Mesendoderm (in vitro differentiated cells): Measurements from ENCODE around the gene SEMA3F.

ENCODE experiments used
- DNase-seq: peaks from one replicate; pipeline ENCODE4 v3.0.0; 2013
- H2AK5ac ChIP-seq: 2 replicates; pipeline ENCODE4 v1.6.1; 2013; ENCODE audit warnings: low read length, inconsistent platforms
- H2BK120ac ChIP-seq: 2 replicates; pipeline ENCODE4 v1.6.1; 2013; ENCODE audit warnings: low read depth, mild to moderate bottlenecking, low read length, moderate library complexity, mixed read lengths
- H2BK15ac ChIP-seq: replicated peaks from 2 replicates; pipeline ENCODE4 v1.6.1; 2013; ENCODE audit warnings: low read depth, mild to moderate bottlenecking, moderate library complexity
- H2BK5ac ChIP-seq: 2 replicates; pipeline ENCODE4 v1.6.1; 2013; ENCODE audit warnings: low read length, inconsistent platforms
- H3K18ac ChIP-seq: 2 replicates; pipeline ENCODE4 v1.6.1; 2013; ENCODE audit warnings: mild to moderate bottlenecking, low read length, mixed read lengths
- H3K23ac ChIP-seq: one replicate; pipeline ENCODE4 v1.6.1; 2013; ENCODE audit warnings: low read length
- H3K27ac ChIP-seq: 2 replicates; pipeline ENCODE4 v1.5.1; 2013; ENCODE audit warnings: low read depth, mild to moderate bottlenecking, inconsistent platforms, low read length, moderate library complexity
- H3K27me3 ChIP-seq: 2 replicates; pipeline ENCODE4 v1.6.1; 2013; ENCODE audit warnings: low read length, control low read depth, mild to moderate bottlenecking, inconsistent platforms; ENCODE audit not compliant: insufficient read depth, poor library complexity
- H3K36me3 ChIP-seq: 2 replicates; pipeline ENCODE4 v1.6.1; 2013; ENCODE audit warnings: low read length, inconsistent platforms; ENCODE audit not compliant: control insufficient read depth, insufficient read depth
- H3K4ac ChIP-seq: one replicate; pipeline ENCODE4 v1.6.1; 2013; ENCODE audit warnings: low read depth, mild to moderate bottlenecking, low read length, moderate library complexity
- H3K4me1 ChIP-seq: 2 replicates; pipeline ENCODE4 v1.6.1; 2013; ENCODE audit warnings: low read depth, low read length, inconsistent platforms; ENCODE audit not compliant: control insufficient read depth
- H3K4me2 ChIP-seq: 2 replicates; pipeline ENCODE4 v1.6.1; 2013; ENCODE audit warnings: low read length
- H3K4me3 ChIP-seq: 2 replicates; pipeline ENCODE4 v1.5.1; 2013; ENCODE audit warnings: mild to moderate bottlenecking, low read length
- H3K56ac ChIP-seq: one replicate; pipeline ENCODE4 v1.6.1; 2013; ENCODE audit warnings: low read length
- H3K79me1 ChIP-seq: 2 replicates; pipeline ENCODE4 v1.6.1; 2013; ENCODE audit warnings: low read length, inconsistent platforms
- H3K79me2 ChIP-seq: 2 replicates; pipeline ENCODE4 v1.6.1; 2013; ENCODE audit warnings: mild to moderate bottlenecking, low read length; ENCODE audit not compliant: control insufficient read depth, insufficient read depth
- H3K9ac ChIP-seq: 2 replicates; pipeline ENCODE4 v1.6.1; 2013; ENCODE audit warnings: low read length, inconsistent platforms
- H4K5ac ChIP-seq: one replicate; pipeline ENCODE4 v1.6.1; 2013; ENCODE audit warnings: low read length
- H4K8ac ChIP-seq: one replicate; pipeline ENCODE4 v1.6.1; 2013; ENCODE audit warnings: low read depth, mild to moderate bottlenecking, control low read depth, low read length, moderate library complexity
- WGBS: extraction: QIAGEN DNeasy Blood & Tissue Kit; methylation state at CpG from one replicate; pipeline ENCODE4 v1.1.7; 2013; ENCODE audit warnings: low lambda C conversion rate, missing lambda C conversion rate; ENCODE audit not compliant: insufficient coverage; ENCODE audit errors: extremely low coverage; 5-methylcytosine and 5-hydroxymethylcytosine counted together

SEMA3F gene

DNA sequence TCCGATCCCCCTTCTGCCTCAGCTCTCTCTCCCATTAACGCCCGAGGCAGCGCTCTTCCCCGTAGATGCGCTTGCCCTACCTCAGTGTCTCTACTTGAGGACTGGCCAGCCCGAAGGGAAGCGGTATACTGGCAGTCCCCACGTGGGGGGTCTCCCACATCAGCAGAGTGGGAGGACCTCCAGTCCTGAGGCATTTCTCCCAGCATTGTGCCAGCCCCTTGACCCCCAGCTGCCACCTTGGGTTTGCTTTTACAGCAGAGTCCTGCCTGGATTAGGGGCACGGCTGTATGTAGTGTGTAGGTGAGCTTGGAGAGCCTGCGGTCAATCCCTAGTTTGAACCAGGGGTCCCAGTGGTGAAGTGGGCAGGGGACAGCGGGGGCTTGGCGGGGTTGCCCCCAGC, 767 bp downstream of the SEMA3F start:
- Histone ChIP-seq H3K27ac (no peak overlapping the region), H2AK5ac (peak overlapping the region; percentile 14), H3K79me2 (peaks cover 25% of the 10 kb centered on the region), H2BK15ac (no peak overlapping the region), H3K18ac (peak overlapping the region; percentile 60), H3K56ac (peak overlapping the region; percentile 97), H3K79me1 (peaks cover 11% of the 10 kb centered on the region), H3K9ac (peak overlapping the region; percentile 94), H3K4me3 (peak overlapping the region; percentile 88), H2BK5ac (no peak overlapping the region), H4K5ac (no peak overlapping the region), H3K4me2 (peak overlapping the region; percentile 59), H3K27me3 (no peaks in the 10 kb centered on the region), H3K4me1 (peaks cover 21% of the 10 kb centered on the region), H4K8ac (no peak overlapping the region), H3K23ac (peak overlapping the region; percentile 30), H3K4ac (no peak overlapping the region), H3K36me3 (no peaks in the 10 kb centered on the region), H2BK120ac (no peak overlapping the region)
- WGBS: no CpG with 5 or more reads among the region's 13 CpGs
- DNase-seq: no peak

DNA sequence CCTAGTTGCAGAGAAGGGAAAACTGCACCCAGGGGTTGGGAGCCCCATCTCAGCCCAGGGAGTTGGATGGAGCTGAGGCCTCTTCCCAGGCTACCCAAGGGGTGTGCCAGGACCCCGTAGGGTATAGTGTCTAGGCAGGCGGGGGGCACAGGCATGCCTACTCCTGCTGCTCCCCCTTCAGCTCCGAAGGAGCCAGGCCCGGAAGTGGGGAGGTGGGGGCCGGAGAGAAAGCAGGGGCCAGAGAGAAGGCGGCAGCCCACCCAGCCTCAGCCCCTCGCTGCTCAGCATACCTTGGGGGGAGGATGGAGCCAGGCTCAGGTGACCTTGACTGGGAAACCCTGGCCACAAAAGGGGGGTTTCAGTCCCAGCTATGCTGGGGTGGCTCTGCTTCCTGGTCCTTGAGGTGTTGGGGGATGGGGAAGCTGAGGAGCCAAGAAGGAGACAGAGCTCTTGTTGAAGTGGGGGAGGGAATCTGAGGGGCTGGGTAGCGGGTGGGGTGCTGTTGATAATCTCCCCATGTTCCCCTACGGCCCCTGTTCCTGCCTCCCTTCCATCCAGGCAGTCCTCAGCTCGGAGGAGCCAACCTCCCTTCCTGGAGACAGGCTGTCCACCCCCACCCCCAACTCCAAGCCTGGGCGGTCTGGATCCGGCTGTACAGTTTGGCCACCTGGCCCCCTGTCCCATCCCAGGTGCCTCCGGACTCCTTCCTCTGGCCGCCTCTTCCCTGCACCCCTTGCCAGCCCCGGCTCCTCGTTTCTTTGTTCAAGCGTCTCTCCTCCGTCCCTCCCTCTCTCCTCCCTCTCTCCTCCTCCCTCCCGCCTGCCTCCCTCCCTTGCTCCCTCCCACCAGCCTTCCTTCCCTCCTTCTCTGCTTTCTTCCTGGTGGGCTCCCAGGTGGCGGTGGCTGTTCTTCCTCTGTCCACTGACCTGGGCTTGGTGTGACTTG, 1.7 kb downstream of the SEMA3F start:
- H3K23ac ChIP-seq: peak overlapping the region; percentile 98
- peak overlapping the region; percentile 94 for H3K9ac ChIP-seq
- peaks cover 19% of the 10 kb centered on the region for H3K79me1 ChIP-seq
- H2AK5ac ChIP-seq: peak overlapping the region; percentile 83
- peak overlapping the region; percentile 65 for H2BK5ac ChIP-seq
- no peak overlapping the region for H3K27ac ChIP-seq
- H2BK120ac ChIP-seq: no peak overlapping the region
- peaks cover 31% of the 10 kb centered on the region for H3K79me2 ChIP-seq
- no peak overlapping the region for H4K8ac ChIP-seq
- peak overlapping the region; percentile 41 for H3K18ac ChIP-seq
- H2BK15ac ChIP-seq: no peak overlapping the region
- H3K56ac ChIP-seq: peak overlapping the region; percentile 97
- peak overlapping the region; percentile 59 for H3K4me2 ChIP-seq
- peaks cover 26% of the 10 kb centered on the region for H3K4me1 ChIP-seq
- H3K36me3 ChIP-seq: peaks cover 3% of the 10 kb centered on the region
- H4K5ac ChIP-seq: no peak overlapping the region
- DNase-seq: no peak
- H3K4ac ChIP-seq: peak overlapping the region; percentile 39
- WGBS: no CpG with 5 or more reads among the region's 20 CpGs
- peak overlapping the region; percentile 88 for H3K4me3 ChIP-seq
- no peaks in the 10 kb centered on the region for H3K27me3 ChIP-seq

DNA sequence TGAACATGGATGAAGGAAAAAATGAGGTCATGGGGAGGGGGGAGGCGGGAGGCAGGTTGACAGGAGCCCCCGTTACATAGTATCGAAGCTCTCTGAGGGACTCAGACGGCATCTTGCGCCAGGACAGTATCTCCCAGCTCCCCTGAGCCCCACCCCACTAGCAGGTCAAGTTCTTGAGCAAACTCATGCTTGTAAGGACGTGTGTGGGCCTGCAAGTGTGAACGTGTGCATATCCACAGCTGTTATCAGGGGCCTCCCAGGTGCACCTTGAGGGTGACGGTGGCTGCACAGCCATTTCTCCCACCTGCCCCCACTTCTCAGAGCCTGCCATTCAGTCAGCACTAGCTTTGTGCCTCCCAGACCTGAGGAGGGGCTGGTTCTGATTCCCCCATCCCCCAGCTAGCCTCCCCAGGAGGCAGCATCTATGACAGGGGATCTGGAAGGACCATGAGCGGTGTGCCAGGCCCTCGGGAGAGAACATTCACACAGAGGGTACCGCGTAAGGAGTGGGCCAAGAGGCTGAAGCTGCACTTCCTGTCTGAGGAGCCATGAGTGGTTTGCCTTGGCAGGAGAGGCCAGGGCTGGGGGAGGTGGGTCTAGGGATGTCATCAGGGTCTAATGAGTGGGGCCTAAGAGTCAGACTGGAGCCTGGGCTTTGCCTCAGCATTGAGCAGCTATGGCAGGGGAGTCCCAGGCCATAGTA, 2.9 kb downstream of the SEMA3F start:
- no peak overlapping the region for H3K27ac ChIP-seq
- H3K18ac ChIP-seq: no peak overlapping the region
- no CpG with 5 or more reads among the region's 12 CpGs for WGBS
- peaks cover 3% of the 10 kb centered on the region for H3K36me3 ChIP-seq
- no peak overlapping the region for H2AK5ac ChIP-seq
- H3K4ac ChIP-seq: no peak overlapping the region
- H3K27me3 ChIP-seq: no peaks in the 10 kb centered on the region
- H3K23ac ChIP-seq: no peak overlapping the region
- DNase-seq: no peak
- H4K5ac ChIP-seq: no peak overlapping the region
- H3K56ac ChIP-seq: peak overlapping the region; percentile 53
- no peak overlapping the region for H2BK5ac ChIP-seq
- H3K79me1 ChIP-seq: peaks cover 29% of the 10 kb centered on the region
- H2BK120ac ChIP-seq: no peak overlapping the region
- H3K79me2 ChIP-seq: peaks cover 31% of the 10 kb centered on the region
- no peak overlapping the region for H3K4me2 ChIP-seq
- H3K4me3 ChIP-seq: no peak overlapping the region
- H3K9ac ChIP-seq: peak overlapping the region; percentile 18
- H4K8ac ChIP-seq: no peak overlapping the region
- no peak overlapping the region for H2BK15ac ChIP-seq
- peaks cover 30% of the 10 kb centered on the region for H3K4me1 ChIP-seq

DNA sequence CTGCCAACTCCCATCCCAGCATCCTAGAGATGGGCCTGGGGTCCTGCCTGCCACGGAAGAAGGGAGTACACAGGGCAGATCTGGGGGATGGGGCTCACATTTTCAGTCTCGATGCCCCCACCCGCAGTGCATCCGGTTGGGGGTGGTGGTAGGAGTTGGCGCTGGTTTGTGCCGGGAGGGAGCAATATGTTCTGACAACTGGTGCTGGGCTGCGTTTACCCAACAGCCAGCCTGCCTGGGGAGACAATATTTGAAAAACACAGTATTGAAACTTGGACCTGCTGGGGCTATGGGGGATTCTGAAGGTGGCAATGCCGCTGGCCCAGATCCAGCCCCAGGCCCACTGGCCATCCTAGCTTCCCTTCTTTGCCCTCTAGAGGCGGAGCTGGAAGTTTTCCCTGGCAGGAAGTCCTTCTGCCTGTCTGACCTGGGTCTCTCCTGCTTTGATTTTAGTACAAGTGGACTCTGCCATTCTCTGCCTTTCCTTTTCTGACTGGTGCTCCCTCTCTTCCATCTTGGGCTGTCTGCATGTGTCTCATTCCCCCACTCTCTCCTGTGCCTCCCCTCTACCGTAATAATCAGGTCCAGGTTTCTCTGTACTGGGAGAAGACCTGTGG, 3.5 kb downstream of the SEMA3F start:
- H2BK120ac ChIP-seq: no peak overlapping the region
- peaks cover 31% of the 10 kb centered on the region for H3K4me1 ChIP-seq
- H2BK5ac ChIP-seq: no peak overlapping the region
- H2AK5ac ChIP-seq: peak overlapping the region; percentile 80
- no peaks in the 10 kb centered on the region for H3K27me3 ChIP-seq
- H3K56ac ChIP-seq: peak overlapping the region; percentile 53
- H4K8ac ChIP-seq: no peak overlapping the region
- H3K23ac ChIP-seq: no peak overlapping the region
- WGBS: no CpG with 5 or more reads among the region's 10 CpGs
- H3K4me2 ChIP-seq: no peak overlapping the region
- H3K18ac ChIP-seq: no peak overlapping the region
- H3K79me2 ChIP-seq: peaks cover 33% of the 10 kb centered on the region
- H3K27ac ChIP-seq: no peak overlapping the region
- H4K5ac ChIP-seq: no peak overlapping the region
- DNase-seq: no peak
- H3K79me1 ChIP-seq: peaks cover 33% of the 10 kb centered on the region
- H3K4me3 ChIP-seq: no peak overlapping the region
- H2BK15ac ChIP-seq: no peak overlapping the region
- H3K9ac ChIP-seq: peak overlapping the region; percentile 17
- no peak overlapping the region for H3K4ac ChIP-seq
- peaks cover 3% of the 10 kb centered on the region for H3K36me3 ChIP-seq

DNA sequence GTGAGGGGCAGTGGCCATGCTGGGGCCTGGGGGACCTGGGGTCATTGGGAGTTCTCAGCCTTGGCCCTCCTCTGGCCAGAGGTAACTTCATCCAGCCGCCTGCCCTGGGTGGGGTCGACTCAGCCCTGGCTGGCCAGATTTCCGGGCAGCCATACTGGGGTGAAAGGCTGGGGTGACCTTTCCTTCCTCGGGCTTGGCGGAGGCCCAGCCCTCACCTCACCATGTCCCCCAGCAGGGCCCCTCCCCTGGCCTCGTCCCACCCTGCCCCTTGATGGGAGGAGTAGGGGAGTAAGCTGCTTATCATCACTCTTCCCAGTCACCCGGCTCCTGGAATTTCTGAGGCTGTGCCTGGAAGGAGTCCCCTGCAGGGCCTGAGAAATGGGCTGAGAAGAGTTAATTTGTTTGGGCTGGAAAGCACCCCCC, 5.4 kb downstream of the SEMA3F start:
- Histone ChIP-seq H2BK5ac (no peak overlapping the region), H4K8ac (no peak overlapping the region), H3K4me3 (no peak overlapping the region), H3K4ac (no peak overlapping the region), H4K5ac (no peak overlapping the region), H2BK15ac (no peak overlapping the region), H3K18ac (no peak overlapping the region), H3K27me3 (no peaks in the 10 kb centered on the region), H2BK120ac (no peak overlapping the region), H3K4me1 (peaks cover 33% of the 10 kb centered on the region), H3K36me3 (peaks cover 3% of the 10 kb centered on the region), H3K79me1 (peaks cover 41% of the 10 kb centered on the region), H3K23ac (no peak overlapping the region), H3K9ac (peak overlapping the region; percentile 7), H3K56ac (peak overlapping the region; percentile 18), H3K79me2 (peaks cover 34% of the 10 kb centered on the region), H3K4me2 (no peak overlapping the region), H2AK5ac (no peak overlapping the region), H3K27ac (no peak overlapping the region)
- DNase-seq: peak; percentile 87
- WGBS: no CpG with 5 or more reads among the region's 7 CpGs
